Stimulated activated naive CD8-positive, alpha-beta T cell treated with anti-CD3 and anti-CD28 coated beads, Interleukin-15, amount 100 ng/mL, for 72 hours (primary cell): ENCODE data around the gene MXRA5.
"Not testable (repeated sequence)": the region's sequence is repeated elsewhere in the genome, so short reads cannot be mapped to it uniquely, and the experiment has no call there.

ENCODE experiments used
- ATAC-seq: fragments of 150-1000 bp; cut with Tn5 transposase; 2 replicates; pipeline ENCODE4 v1.10.0; 2021; ENCODE audit warnings: mild to moderate bottlenecking, moderate library complexity
- DNase-seq, 2 donors: peaks; one replicate each; pipeline ENCODE4 v3.0.0; 2021 to 2022
- H3K27ac Mint-ChIP-seq, 2 donors: one replicate each; pipeline ENCODE4 v1.8.0; 2022; ENCODE audit warnings: mild to moderate bottlenecking in 2 of 2, mixed read lengths in 2 of 2, moderate library complexity in 2 of 2
- H3K27me3 Mint-ChIP-seq: one replicate; pipeline ENCODE4 v1.8.0; 2022; ENCODE audit warnings: mixed read lengths
- H3K4me1 Mint-ChIP-seq: one replicate; pipeline ENCODE4 v1.8.0; 2022; ENCODE audit warnings: mild to moderate bottlenecking, mixed read lengths
- H3K4me3 Mint-ChIP-seq, 2 donors: one replicate each; pipeline ENCODE4 v1.8.0; 2022; ENCODE audit warnings: mild to moderate bottlenecking in 2 of 2, mixed read lengths in 2 of 2, moderate library complexity in 1 of 2
- H3K9me3 Mint-ChIP-seq, 2 donors: one replicate each; pipeline ENCODE4 v1.8.0; 2022; ENCODE audit warnings: mixed read lengths in 2 of 2

Gene MXRA5

GRCh38 chrX:3346501-3347259, at the start of gene MXRA5:
MXRA5 (minus strand) TSS chrX:3346652; CDS start chrX:3343833, 2,819 bp downstream.
- no peak for DNase-seq
- Mint-ChIP-seq H3K27ac (no peak within 1 kb of the TSS), H3K27me3 (peaks cover 34% of the 10 kb centered on the region), H3K9me3 (no peaks in the 10 kb centered on the region), H3K4me3 (no peak within 1 kb of the TSS), H3K4me1 (no peaks in the 10 kb centered on the region)
- ATAC-seq: no peak

GRCh38 chrX:3393581-3394111, 47.2 kb upstream of the MXRA5 start:
- Mint-ChIP-seq H3K4me3 (no peak overlapping the region), H3K9me3 (peaks cover 0 to 7% of the 10 kb centered on the region in 2 donors), H3K27ac (no peak overlapping the region), H3K4me1 (no peaks in the 10 kb centered on the region), H3K27me3 (no peaks in the 10 kb centered on the region)
- DNase-seq (no peak), ATAC-seq (no peak)

- H3K27me3 Mint-ChIP-seq: no peaks in the 10 kb centered on the region
- DNase-seq: no peak
- no peak overlapping the region for H3K27ac Mint-ChIP-seq
- H3K4me1 Mint-ChIP-seq: no peaks in the 10 kb centered on the region
- no peak for ATAC-seq
- peaks cover 0 to 7% of the 10 kb centered on the region in 2 donors for H3K9me3 Mint-ChIP-seq
- H3K4me3 Mint-ChIP-seq: no peak overlapping the region
Observed at GRCh38 chrX:3393178-3393577, 46.7 kb upstream of the MXRA5 start.

- Mint-ChIP-seq H3K4me3 (no peak overlapping the region), H3K4me1 (no peaks in the 10 kb centered on the region), H3K27me3 (no peaks in the 10 kb centered on the region), H3K27ac (no peak overlapping the region), H3K9me3 (no peaks in the 10 kb centered on the region)
- ATAC-seq: no peak
- no peak for DNase-seq
Observed at GRCh38 chrX:3388457-3388856, 42.0 kb upstream of the MXRA5 start.

- Mint-ChIP-seq H3K4me1 (no peaks in the 10 kb centered on the region), H3K27ac (no peak overlapping the region), H3K4me3 (no peak overlapping the region), H3K9me3 (no peaks in the 10 kb centered on the region), H3K27me3 (no peaks in the 10 kb centered on the region)
- ATAC-seq (no peak), DNase-seq (no peak)
Observed at GRCh38 chrX:3384327-3384726, 37.9 kb upstream of the MXRA5 start.

GRCh38 chrX:3380603-3381002, 34.2 kb upstream of the MXRA5 start:
- no peak overlapping the region for H3K4me3 Mint-ChIP-seq
- no peak overlapping the region for H3K27ac Mint-ChIP-seq
- H3K27me3 Mint-ChIP-seq: no peaks in the 10 kb centered on the region

GRCh38 chrX:3379111-3379510, 32.7 kb upstream of the MXRA5 start:
- H3K4me3 Mint-ChIP-seq: no peak overlapping the region
- no peak for DNase-seq
- H3K4me1 Mint-ChIP-seq: no peaks in the 10 kb centered on the region
- no peaks in the 10 kb centered on the region for H3K27me3 Mint-ChIP-seq
- ATAC-seq: no peak
- peaks cover 4 to 12% of the 10 kb centered on the region in 2 donors for H3K9me3 Mint-ChIP-seq
- no peak overlapping the region for H3K27ac Mint-ChIP-seq

More at GRCh38 chrX:3380603-3381002, 34.2 kb upstream of the MXRA5 start:
- DNase-seq: no peak
- no peak for ATAC-seq
- peaks cover 4 to 7% of the 10 kb centered on the region in 2 donors for H3K9me3 Mint-ChIP-seq
- no peaks in the 10 kb centered on the region for H3K4me1 Mint-ChIP-seq

GRCh38 chrX:3378156-3378555, 31.7 kb upstream of the MXRA5 start:
- no peak for DNase-seq
- Mint-ChIP-seq H3K9me3 (peaks cover 4 to 12% of the 10 kb centered on the region in 2 donors), H3K4me3 (no peak overlapping the region), H3K27ac (no peak overlapping the region), H3K27me3 (no peaks in the 10 kb centered on the region), H3K4me1 (no peaks in the 10 kb centered on the region)
- ATAC-seq: no peak

GRCh38 chrX:3377560-3377959, 31.1 kb upstream of the MXRA5 start:
- no peak overlapping the region for H3K4me3 Mint-ChIP-seq
- no peak overlapping the region for H3K27ac Mint-ChIP-seq
- no peaks in the 10 kb centered on the region for H3K4me1 Mint-ChIP-seq
- peaks cover 4 to 12% of the 10 kb centered on the region in 2 donors for H3K9me3 Mint-ChIP-seq
- no peak for ATAC-seq
- DNase-seq: no peak
- no peaks in the 10 kb centered on the region for H3K27me3 Mint-ChIP-seq

- not testable (repeated sequence) for H3K4me3 Mint-ChIP-seq, H3K27ac Mint-ChIP-seq, H3K27me3 Mint-ChIP-seq, H3K4me1 Mint-ChIP-seq, ATAC-seq, DNase-seq
- peaks cover 4 to 12% of the 10 kb centered on the region in 2 donors for H3K9me3 Mint-ChIP-seq
Observed at GRCh38 chrX:3375878-3376508, 29.5 kb upstream of the MXRA5 start.

- Mint-ChIP-seq H3K4me1 (no peaks in the 10 kb centered on the region), H3K27ac (no peak overlapping the region), H3K4me3 (no peak overlapping the region), H3K27me3 (no peaks in the 10 kb centered on the region), H3K9me3 (peaks cover 4 to 12% of the 10 kb centered on the region in 2 donors)
- DNase-seq (no peak), ATAC-seq (no peak)
Observed at GRCh38 chrX:3374108-3374800, 27.8 kb upstream of the MXRA5 start.

- Mint-ChIP-seq H3K4me1 (no peaks in the 10 kb centered on the region), H3K4me3 (no peak overlapping the region), H3K27me3 (no peaks in the 10 kb centered on the region), H3K9me3 (peaks cover 0 to 5% of the 10 kb centered on the region in 2 donors), H3K27ac (no peak overlapping the region)
- DNase-seq: no peak
- no peak for ATAC-seq
Observed at GRCh38 chrX:3371163-3371562, 24.7 kb upstream of the MXRA5 start.

GRCh38 chrX:3370656-3371055, 24.2 kb upstream of the MXRA5 start:
- peaks cover 0 to 5% of the 10 kb centered on the region in 2 donors for H3K9me3 Mint-ChIP-seq
- ATAC-seq (no peak), DNase-seq (no peak)
- no peak overlapping the region for H3K4me3 Mint-ChIP-seq
- H3K27ac Mint-ChIP-seq: no peak overlapping the region
- no peaks in the 10 kb centered on the region for H3K4me1 Mint-ChIP-seq
- no peaks in the 10 kb centered on the region for H3K27me3 Mint-ChIP-seq

- no peak overlapping the region for H3K4me3 Mint-ChIP-seq
- DNase-seq: no peak
- no peaks in the 10 kb centered on the region for H3K27me3 Mint-ChIP-seq
- no peak for ATAC-seq
- no peaks in the 10 kb centered on the region for H3K9me3 Mint-ChIP-seq
- H3K4me1 Mint-ChIP-seq: no peaks in the 10 kb centered on the region
- no peak overlapping the region for H3K27ac Mint-ChIP-seq
Observed at GRCh38 chrX:3362956-3363355, 16.5 kb upstream of the MXRA5 start.

- Mint-ChIP-seq H3K4me1 (no peaks in the 10 kb centered on the region), H3K27ac (no peak overlapping the region), H3K9me3 (no peaks in the 10 kb centered on the region), H3K27me3 (no peaks in the 10 kb centered on the region), H3K4me3 (no peak overlapping the region)
- DNase-seq (no peak), ATAC-seq (no peak)
Observed at GRCh38 chrX:3360881-3361280, 14.4 kb upstream of the MXRA5 start.

GRCh38 chrX:3352741-3353140, 6.3 kb upstream of the MXRA5 start:
- not testable (repeated sequence) for H3K4me3 Mint-ChIP-seq, H3K4me1 Mint-ChIP-seq, H3K27me3 Mint-ChIP-seq, DNase-seq, ATAC-seq, H3K9me3 Mint-ChIP-seq, H3K27ac Mint-ChIP-seq
